Measurements from ENCODE around the gene ADARB1.

The ADARB1 gene

DNA sequence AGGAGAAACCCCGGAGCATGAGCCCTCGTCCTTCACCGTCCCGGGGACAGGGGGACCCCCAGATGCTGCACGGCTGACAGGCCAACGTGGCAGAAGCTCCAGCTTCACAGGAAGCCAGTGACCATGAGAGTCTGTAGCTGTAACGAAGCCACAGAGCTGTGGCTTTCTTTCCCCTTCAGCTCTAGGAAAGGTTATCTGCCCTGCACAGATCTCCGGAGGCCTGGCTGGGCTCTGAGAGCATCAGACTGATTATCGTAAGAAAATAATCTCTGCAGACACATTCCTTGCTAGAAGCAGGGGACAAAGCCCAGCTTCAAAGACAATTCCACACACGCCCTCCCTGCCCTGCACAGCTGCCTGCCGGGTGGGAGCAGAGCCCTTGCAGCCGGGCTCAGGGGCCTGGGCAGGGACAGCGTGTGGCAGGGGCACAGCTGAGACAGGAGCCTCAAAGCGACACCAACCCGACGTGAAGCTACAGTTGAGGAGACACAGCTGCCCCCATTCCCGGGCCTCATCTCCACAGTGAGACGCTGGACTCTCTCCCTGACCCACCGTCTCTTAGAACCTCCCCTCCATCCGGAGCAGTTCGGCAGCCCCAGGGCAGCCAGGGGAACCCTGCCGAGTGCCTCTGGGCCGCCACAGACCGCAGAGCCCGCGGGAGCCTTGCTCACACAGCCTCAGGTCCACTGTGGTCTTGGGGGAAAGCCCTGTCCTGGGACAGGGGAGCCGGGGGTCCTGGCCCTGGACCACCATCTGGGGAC lies 182.7 kb downstream of the ADARB1 start:
- no peak for DNase-seq

DNA sequence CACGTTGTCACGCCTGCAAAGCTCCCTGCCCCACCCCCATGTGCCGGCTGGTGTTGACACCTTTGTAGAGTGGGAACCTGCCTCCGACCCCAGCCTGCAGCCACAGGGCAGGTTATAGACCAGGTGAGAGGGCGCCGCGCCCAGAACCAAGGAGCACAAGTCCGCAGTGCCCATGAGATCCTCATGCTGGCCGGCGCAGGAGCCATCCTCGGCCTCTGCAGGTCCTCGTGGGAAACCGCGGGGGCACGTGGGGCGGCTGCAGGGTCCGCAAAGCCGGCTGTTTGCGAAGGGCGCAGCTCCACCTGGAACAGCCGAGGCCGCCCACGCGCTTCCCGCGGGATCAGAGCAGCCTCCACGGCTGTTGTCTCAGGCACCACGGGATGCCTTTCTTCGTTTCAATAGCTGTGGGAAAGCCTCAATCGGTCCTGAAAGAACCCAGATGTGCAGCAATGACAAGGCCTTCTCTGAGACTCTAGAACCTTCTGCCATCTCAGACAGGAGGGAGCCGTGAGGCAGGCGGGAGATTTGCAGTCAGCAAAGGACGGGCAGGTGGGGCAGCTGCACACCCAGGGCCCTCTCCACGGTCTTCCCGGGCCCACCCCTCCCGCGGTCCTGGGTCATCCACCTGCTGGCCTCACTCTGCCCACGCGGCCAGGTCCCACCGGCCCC lies 183.4 kb downstream of the ADARB1 start:
- no peak for DNase-seq

DNA sequence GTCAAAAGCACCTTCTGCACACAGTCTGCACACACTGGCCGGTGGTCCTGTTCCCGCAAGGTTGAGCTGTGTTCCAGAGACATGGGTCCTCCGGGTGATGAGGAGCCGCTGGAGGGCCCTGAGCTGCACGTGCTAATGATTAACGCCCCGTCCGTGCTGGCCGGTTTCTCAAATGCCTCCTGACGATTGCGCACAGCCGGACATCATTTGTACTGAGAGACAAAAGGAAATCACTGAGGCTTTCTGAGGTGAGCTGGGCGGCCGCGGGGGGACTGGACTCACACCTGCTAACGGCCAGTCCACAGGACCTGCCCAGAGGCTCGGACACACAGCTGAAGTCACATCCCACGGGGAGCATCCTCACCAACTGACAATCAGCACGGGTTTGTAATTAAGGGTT lies 184.1 kb downstream of the ADARB1 start:
- no peak for DNase-seq

DNA sequence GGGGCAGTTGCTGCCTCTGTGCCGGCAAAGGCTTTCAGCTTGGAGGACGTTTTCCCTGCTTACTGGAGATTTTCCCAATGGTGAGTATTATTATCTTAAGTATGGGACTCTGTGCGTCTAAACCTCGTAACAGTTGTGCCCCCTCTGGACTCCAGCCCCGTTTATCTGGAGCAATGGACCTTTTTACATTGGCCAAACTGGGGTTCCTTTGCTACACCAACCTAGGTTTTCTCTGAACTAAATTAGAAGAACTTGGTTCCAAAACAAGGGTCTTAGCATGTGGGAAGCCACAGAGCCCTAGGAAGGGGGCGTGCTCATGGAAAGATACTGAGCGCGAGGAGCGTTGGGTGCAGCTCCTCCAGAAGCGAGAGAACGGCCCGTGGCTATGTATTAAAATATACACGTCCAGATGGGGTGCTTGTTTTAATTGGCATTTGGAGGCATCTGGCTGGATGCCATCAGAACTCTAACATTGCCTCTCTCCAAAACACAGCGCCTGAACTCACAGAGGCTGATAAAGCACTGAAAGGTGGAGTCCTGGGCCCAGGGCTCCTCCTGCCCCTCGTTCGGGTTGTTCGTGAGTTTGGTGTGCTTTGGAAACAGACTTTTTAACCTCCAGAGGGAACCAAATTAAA lies 184.9 kb downstream of the ADARB1 start:
- DNase-seq, result no peak

DNA sequence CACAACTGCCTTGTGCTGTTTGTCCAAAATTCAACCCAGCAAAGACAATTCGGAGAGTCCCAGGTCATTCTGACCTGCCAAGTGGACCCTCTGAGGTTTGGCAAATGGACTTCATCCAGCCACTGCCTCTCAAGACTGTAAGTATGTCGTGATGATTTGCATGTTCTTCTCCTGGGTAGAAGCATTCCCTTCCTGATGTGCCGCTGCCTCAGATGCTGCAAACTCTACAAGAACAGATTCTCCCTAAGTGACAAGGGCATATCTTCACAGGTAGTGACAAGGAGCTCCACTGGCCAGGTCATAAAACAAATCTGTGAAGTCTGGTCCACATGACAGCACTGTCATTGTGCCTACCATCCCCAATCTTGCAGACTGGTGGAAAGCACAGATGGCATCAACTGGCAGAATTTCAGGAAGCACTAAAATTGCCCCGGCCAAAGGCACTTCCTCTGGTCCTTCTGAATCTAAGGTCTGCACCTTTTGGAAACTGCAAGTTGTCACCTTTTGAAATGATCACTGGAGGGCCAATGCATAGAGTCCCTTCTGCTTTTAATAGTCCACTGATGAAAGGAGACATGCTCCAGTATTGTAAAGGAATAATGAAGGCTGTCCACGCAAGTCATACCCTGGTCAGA lies 185.9 kb downstream of the ADARB1 start:
- DNase-seq, result no peak

DNA sequence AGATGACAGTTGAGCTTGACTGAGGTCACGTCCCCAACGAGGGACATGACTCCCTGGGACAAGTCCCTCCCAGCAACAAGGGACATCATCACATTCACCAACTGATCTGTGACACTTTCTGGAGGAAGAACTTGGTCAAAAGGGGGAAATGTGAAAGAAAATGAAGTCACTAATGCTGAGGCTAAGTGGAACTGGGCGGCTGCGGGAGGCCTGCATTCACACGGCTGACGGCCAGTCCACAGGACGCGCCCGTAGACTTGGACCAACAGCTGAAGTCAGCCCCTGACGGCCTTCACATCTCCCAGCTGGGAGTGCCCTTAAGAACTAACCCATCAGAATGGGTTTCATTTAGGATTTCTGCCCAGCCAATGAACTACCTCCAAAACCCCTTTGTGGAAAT lies 186.7 kb downstream of the ADARB1 start:
- DNase-seq, result no peak

DNA sequence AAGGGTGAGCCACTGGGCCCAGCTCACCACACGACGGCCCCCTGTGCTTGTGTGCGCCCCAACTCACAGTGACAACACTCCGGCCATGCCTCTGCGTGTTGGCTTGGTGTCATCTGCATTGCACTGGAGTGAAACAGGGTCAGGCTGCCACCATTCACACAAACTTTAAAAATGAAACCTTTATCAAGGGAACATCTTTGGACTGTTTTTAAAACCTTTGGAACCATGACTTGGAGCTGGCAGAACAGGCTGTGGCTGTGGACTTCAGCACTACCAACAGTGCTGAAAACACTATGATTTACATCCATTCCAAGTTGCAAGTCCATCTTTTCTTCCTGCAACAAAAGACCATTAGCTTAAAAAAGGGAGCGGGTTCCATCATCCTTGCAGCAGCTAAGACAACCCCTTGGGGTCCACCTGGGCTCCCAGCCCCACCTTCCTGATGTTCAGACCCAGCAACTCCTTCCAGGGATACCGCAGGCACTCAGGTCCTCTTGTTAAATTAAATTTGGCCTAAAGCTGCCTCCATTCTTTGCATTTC lies 187.7 kb downstream of the ADARB1 start:
- DNase-seq, result no peak

DNA sequence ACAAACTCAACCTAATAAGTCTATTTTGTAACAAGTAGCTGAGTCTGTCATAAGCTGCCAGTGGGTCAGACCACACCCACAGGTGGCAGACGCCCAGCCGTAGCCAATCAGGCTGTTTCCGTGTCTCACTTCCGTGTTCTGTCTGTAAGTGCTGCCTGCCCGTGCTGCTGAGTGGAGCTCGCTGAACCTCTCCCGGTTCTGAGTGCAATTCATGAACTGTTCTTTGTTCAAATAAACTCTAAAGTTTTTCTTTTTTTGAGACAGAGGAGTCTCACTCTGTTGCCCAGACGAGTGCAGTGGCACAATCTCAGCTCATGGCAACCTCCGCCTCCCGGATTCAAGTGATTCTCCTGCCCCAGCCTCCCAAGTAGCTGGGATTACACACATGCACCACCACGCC lies 188.2 kb downstream of the ADARB1 start:
- DNase-seq, result no peak

DNA sequence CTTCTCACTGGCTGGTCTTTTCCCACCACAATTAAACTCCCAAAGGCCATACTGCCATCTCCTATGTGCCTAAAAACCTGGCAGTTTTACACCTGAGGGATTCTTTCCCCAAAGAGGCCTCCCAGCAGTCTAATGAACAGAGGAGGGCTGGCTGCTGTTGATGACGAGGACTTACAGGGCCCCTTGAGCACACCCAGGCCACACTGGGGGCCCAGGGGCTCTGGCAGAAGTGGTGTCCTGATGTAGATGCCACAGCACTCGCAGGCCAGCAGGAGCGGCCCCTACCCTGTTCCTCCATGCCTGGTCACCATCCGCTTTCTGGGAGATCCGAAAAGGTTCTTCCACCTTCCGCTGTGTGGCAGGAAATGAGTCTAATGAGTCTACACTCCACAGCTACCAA lies 189.2 kb downstream of the ADARB1 start:
- DNase-seq, result no peak

DNA sequence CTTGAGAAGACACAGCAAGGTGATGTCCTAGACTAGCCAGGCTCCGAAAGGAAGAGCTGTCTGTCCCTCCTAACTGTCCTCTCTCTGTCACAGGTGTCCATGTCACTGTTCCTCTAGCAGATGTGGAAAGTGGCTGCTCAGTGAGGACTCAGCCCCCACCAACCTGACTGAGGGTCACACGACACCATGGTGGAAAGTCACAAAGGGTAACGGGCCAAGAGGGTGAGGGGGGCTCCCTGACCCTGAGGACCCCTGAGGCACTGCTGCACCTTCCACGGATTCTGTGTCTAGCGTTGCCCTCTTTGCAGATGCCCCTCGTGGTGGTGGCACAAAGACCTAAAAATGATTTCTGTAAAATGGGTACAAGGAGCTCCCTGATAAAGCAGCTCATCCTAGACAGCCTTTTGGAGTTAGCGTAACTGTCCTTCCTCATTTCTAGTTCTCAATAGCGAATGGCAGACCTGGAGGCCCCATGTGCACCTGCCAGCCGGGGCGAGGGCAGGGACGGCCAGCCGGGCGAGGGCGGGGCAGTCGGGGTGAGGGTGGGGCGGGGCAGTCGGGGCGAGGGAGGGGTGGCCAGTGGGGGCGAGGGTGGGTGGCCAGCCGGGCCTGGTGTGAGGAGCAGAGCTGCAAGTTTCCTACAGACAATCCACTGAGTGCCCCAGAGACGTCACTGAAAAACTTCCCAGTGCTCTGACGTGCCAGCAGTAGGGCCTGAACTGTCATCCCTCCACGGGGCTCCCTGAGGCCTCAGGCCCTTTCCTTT lies 189.9 kb downstream of the ADARB1 start:
- DNase-seq, result no peak

DNA sequence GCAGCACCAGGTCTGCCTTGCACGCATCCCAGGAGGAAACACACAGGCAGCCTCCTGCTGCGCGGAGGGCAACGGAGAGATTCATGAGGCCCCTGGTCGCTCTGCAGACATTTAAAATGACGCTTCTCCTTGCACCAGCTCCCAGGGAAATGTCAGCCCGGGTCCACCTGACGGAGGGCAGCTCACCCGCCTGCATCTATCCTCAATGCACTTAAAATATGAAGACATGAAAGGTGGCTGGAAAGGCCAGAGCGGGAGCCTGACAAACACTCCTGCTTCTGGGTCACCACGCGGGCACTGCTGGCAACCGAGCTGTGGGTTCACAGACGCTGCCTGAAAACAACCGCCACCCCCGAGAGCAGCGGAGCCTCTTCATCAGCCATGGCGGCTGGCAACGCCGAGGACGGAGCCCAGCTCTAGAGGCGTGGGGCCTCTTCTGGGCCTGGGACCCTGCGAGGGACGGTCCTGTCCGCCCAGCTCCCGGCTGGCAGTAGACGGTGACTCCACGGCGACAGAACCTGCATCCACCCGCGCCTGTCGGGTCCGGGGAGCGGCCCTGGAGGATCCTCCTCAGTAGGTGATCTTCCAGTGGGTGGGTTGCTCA lies 190.6 kb downstream of the ADARB1 start:
- DNase-seq, result no peak

DNA sequence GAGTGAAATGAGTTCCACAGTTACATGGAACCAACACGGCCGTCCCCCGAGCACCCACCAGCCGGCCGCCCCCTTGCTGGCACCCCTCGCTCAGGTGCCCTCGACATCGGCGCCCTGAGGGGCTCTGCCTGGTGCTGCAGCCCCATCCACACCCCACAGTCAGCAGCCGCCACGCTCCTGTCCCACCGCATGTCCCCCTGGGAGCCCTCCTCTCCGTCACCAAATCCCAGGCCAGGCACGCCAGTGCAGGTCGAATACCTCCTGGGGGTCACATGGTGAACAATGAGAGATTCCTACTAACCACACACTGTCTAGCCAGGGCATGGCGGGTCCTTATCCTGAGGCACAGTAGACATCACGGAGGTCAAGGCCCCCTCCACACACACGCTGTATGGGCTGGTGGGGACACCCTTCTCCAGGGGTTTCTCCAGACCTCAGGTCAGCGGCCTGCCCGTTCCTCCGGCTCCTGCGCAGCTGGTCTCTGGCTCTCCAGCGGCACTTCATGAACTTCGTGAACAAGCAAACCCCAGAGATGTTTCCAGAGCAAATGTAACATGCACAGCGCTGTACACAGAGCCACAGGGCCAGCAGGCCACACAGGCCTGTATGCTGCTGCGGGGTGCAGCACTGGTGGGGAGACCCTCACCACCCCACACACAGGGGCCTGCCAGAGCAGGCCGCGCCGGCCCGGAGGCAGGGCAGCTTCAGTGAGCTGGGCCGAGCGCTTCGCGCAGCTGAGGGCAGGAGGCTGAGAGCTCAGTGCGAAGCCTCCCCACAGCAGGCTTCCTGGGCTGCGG lies 191.5 kb downstream of the ADARB1 start:
- DNase-seq, result no peak

DNA sequence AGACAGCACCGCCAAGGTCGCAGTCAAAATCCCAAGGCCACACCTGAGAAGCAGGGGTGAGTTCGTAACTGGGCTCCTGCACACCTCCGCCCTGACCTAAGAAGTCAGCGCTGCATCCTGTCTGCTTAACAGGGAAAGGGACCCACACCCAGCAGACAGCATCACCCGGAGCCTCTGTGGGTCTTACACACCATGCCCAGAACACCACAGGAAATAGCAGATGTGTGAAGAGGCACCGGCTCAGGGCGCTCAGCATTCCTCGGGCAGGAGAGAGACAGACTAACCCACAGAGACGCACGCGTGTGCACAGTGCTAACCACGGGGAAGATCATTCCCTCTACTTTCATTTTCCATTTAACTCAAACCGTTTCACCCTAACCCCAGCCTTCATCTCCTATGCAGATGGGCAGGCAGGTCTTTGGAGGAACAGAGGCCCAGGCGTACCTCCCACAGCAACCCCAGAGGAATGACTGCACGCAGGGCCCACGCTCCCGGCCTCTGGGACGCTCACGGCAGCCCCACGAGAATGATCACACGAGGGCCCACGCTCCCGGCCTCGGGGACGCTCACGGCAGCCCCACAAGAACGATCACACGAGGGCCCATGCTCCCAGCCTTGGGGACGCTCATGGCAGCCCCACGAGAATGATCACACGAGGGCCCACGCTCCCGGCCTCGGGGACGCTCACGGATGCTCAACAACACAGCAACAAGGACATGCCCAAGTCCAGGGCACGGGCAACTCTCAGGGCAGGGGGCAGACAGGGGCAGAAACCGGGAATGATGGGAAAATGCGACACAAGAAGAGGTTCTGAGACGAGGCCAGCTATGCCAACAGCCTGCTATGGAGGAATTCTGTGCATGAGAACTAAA lies 192.4 kb downstream of the ADARB1 start:
- DNase-seq, result no peak

DNA sequence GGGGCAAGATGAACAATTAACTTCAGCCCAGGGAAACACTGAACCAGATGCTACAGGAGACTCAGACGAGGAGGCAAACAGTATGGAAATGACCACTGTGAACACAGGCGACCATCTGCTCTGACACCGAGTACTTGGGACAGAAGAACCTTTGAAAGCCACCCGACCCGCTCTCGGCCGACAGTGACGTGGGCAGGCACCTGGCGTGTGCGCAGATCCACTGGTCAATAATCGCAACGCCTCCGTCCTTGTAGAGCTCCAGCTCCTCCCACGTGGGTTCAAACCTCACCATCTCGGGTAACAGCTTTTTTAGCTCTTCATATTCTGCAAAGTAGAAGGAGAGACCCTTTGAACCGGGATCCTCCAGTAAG lies 193.0 kb downstream of the ADARB1 start:
- no peak for DNase-seq

DNA sequence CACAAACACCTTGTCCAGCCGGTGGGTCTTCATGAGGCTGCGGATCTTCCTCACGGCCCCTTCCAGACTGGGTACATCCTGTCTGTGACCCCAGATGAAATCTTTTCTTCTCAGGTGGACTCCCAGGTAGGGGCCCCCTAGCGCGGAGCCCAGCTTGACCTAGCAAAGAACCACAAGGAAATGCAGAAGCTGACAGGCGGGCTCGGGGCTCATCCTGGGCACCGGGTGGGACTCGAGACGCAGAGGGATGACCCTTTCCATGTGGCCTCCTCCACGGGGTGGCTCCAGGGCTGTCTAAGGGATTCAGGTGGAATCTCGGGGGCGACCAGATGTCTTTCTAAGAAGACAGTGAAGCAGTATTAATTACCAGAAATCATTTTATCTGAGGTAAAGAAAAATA lies 195.5 kb downstream of the ADARB1 start:
- DNase-seq, result no peak

DNA sequence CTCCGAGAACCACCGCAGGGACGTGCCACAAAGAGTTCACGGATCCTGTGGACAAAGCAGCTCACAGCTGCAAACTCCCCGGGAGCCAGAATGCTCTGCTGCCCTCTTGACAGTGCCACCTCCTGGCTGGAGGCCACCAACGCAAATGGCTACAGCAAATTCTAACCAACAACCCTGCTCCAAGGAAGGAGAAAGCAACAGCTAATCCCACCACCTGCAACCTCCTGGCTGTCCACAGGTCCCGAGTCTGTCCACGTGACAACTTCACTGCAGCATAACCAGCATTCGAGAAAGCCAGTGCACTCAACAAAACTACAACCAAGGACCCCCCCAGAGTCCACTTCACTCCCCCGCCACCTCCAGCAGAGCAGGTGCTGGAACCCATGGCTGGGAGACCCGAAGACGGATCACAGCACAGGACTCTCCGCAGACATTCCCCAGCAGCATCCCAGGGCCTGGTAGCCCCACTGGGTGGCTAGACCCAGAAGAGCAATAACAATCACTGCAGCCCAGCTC lies 196.0 kb downstream of the ADARB1 start:
- no peak for DNase-seq
